Measurements from ENCODE around the gene KCNH3.

Gene KCNH3

GRCh38 chr12:49547090-49547690 is 8.4 kb downstream of the KCNH3 start:
- no peak for DNase-seq (ENCODE audit: low read depth)

GRCh38 chr12:49548481-49548821 is 9.6 kb downstream of the KCNH3 start:
- DNase-seq (ENCODE audit: low read depth), result no peak

- no peak for DNase-seq (ENCODE audit: low read depth)
Measured at GRCh38 chr12:49548822-49549648, 10.2 kb downstream of the KCNH3 start.

GRCh38 chr12:49549735-49550692 is 11.2 kb downstream of the KCNH3 start:
- DNase-seq (ENCODE audit: low read depth), result no peak

- no peak for DNase-seq (ENCODE audit: low read depth)
Measured at GRCh38 chr12:49550693-49551252, 11.9 kb downstream of the KCNH3 start.

- no peak for DNase-seq (ENCODE audit: low read depth)
Measured at GRCh38 chr12:49552014-49552413, 13.2 kb downstream of the KCNH3 start.

GRCh38 chr12:49552425-49552824 is 13.6 kb downstream of the KCNH3 start:
- no peak for DNase-seq (ENCODE audit: low read depth)

- no peak for DNase-seq (ENCODE audit: low read depth)
Measured at GRCh38 chr12:49552899-49553298, 14.1 kb downstream of the KCNH3 start.

- no peak for DNase-seq (ENCODE audit: low read depth)
Measured at GRCh38 chr12:49553512-49554088, 14.8 kb downstream of the KCNH3 start.

GRCh38 chr12:49554266-49554665 is 15.4 kb downstream of the KCNH3 start:
- no peak for DNase-seq (ENCODE audit: low read depth)

GRCh38 chr12:49555631-49556390 is 17.0 kb downstream of the KCNH3 start:
- DNase-seq (ENCODE audit: low read depth), result no peak

- DNase-seq (ENCODE audit: low read depth), result no peak
Measured at GRCh38 chr12:49556391-49557186, 17.8 kb downstream of the KCNH3 start.

- DNase-seq (ENCODE audit: low read depth), result no peak
Measured at GRCh38 chr12:49557187-49557916, 18.5 kb downstream of the KCNH3 start.

- DNase-seq (ENCODE audit: low read depth), result no peak
Measured at GRCh38 chr12:49557917-49558215, 19.0 kb downstream of the KCNH3 start.

GRCh38 chr12:49558526-49558925 is 19.7 kb downstream of the KCNH3 start:
- DNase-seq (ENCODE audit: low read depth), result no peak

- DNase-seq (ENCODE audit: low read depth), result no peak
Measured at GRCh38 chr12:49559011-49559675, 20.3 kb downstream of the KCNH3 start.

- no peak for DNase-seq (ENCODE audit: low read depth)
Measured at GRCh38 chr12:49560695-49561094, 21.9 kb downstream of the KCNH3 start.

- DNase-seq (ENCODE audit: low read depth), result no peak
Measured at GRCh38 chr12:49562233-49562632, 23.4 kb downstream of the KCNH3 start.

GRCh38 chr12:49562831-49563230 is 24.0 kb downstream of the KCNH3 start:
- DNase-seq (ENCODE audit: low read depth), result no peak

Data from T follicular helper cell (primary cell).